HAP-1 (cell line): ENCODE measurements around the gene SERPINA3.
"Not testable (repeated sequence)": the region's sequence is repeated elsewhere in the genome, so short reads cannot be mapped to it uniquely, and the experiment has no call there.

Experiments used
- DNase-seq, 2 experiments: peaks; one replicate each; pipeline ENCODE4 v3.0.0-alpha.2; 2016 to 2020; ENCODE audit warnings: low spot score in 2 of 2
- H3K27me3 ChIP-seq: fragments of 250-450 bp; sonication (Bioruptor Pico); 2 replicates; pipeline ENCODE4 v1.5.1; 2020; ENCODE audit warnings: low read depth, mild to moderate bottlenecking, moderate library complexity
- H3K36me3 ChIP-seq: fragments of 250-450 bp; sonication (Bioruptor Pico); replicated peaks from 2 replicates; pipeline ENCODE4 v1.5.1; 2020; ENCODE audit warnings: mild to moderate bottlenecking
- H3K4me1 ChIP-seq: fragments of 250-450 bp; sonication (Bioruptor Pico); 2 replicates; pipeline ENCODE4 v1.5.1; 2020; ENCODE audit warnings: mild to moderate bottlenecking
- H3K4me3 ChIP-seq: fragments of 250-450 bp; sonication (Bioruptor Pico); 2 replicates; pipeline ENCODE4 v1.5.1; 2020; ENCODE audit warnings: mild to moderate bottlenecking, moderate library complexity
- H3K9me3 ChIP-seq: fragments of 250-450 bp; sonication (Bioruptor Pico); 2 replicates; pipeline ENCODE4 v1.5.1; 2020; ENCODE audit warnings: mild to moderate bottlenecking, moderate library complexity
- in situ Hi-C: fragments of 300-500 bp; cut with MboI; formaldehyde crosslinking; loops from 3 replicates; pipeline ENCODE4 v1.14.3; 2020; ENCODE audit warnings: low sequenced_read_pairs, inconsistent platforms, mixed read lengths

Gene SERPINA3

GRCh38 chr14:94637814-94638213 lies 25.6 kb downstream of the SERPINA3 start:
- H3K36me3 ChIP-seq, H3K9me3 ChIP-seq, H3K27me3 ChIP-seq, DNase-seq, H3K4me1 ChIP-seq, in situ Hi-C loops, H3K4me3 ChIP-seq: not testable (repeated sequence)

- in situ Hi-C loops: no loop called here
- no peaks in the 10 kb centered on the region for H3K4me1 ChIP-seq
- peaks cover 3% of the 10 kb centered on the region for H3K27me3 ChIP-seq
- no peaks in the 10 kb centered on the region for H3K36me3 ChIP-seq
- H3K4me3 ChIP-seq: no peak overlapping the region
- no peaks in the 10 kb centered on the region for H3K9me3 ChIP-seq
- no peak for DNase-seq
Observed at GRCh38 chr14:94638339-94638738, 26.1 kb downstream of the SERPINA3 start.

DNA sequence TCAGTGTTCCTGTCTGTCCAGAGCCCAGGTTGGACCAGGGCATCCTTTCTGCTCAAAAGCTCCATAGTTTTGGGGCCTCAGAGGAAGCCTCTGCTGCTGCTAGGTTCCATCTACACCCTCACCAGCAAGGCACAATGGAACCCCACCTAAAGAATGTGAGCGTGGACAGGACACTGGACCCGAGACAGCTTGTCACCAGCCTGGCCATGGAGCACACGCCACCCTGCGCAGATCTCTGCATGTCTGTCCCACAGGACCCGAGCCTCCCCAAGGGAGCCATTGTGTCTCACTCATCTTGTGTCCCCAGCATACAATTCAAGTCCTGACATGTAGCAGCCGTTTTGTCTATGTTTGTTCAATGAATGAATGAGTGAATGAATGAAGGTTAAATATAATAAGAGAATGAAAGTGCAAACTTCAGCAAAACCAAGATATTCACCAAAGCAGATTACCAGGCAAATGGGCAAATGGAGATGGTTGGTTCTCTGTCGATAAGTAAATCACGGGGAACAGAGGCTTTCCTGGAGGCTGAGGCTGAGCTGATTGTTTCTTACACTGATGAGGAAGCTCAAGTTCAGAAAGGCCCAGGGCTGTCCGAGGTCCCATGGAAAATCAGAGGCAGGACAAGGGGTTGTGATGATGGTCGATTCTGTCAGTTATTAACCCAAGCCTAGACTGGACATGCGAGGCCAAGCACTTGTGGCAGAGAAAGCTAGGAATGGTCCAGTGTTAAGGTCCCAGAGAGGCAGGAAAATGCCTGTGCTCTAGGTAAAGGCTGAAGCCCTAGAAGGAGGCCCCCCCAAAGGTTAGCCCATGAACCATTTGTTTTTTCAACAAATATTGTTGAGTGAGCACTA lies 27.0 kb downstream of the SERPINA3 start:
- peaks cover 3% of the 10 kb centered on the region; the same call in 1 of the 2 replicates for H3K27me3 ChIP-seq
- H3K4me1 ChIP-seq: no peaks in the 10 kb centered on the region
- H3K9me3 ChIP-seq: no peaks in the 10 kb centered on the region
- no peak for DNase-seq
- in situ Hi-C loops: no loop called here
- H3K36me3 ChIP-seq: no peaks in the 10 kb centered on the region
- no peak overlapping the region for H3K4me3 ChIP-seq

- in situ Hi-C loops: no loop called here
- H3K4me1 ChIP-seq: no peaks in the 10 kb centered on the region
- no peaks in the 10 kb centered on the region for H3K36me3 ChIP-seq
- DNase-seq: no peak
- no peaks in the 10 kb centered on the region for H3K9me3 ChIP-seq
- H3K4me3 ChIP-seq: no peak overlapping the region
- H3K27me3 ChIP-seq: peaks cover 3% of the 10 kb centered on the region; the same call in 1 of the 2 replicates
Observed at GRCh38 chr14:94640721-94641631, 28.8 kb downstream of the SERPINA3 start.

DNA sequence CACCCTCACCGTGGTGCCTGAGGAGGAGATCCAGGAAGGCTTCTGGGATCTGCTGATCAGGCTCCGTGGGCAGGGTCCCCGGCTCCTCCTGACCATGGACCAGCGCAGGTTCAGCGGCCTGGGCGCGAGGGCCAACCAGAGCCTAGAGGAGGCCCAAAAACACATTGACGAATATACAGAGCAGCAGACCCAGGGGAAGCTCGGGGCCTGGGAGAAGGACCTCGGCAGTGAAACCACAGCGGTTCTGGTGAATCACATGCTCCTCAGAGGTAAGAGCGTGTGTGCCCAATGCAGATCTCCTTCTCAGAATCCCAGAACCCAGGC lies 29.4 kb downstream of the SERPINA3 start:
- Histone ChIP-seq H3K36me3 (no peaks in the 10 kb centered on the region), H3K4me3 (no peak overlapping the region), H3K27me3 (no peaks in the 10 kb centered on the region; the same call in 1 of the 2 replicates), H3K4me1 (no peaks in the 10 kb centered on the region), H3K9me3 (no peaks in the 10 kb centered on the region)
- DNase-seq: no peak
- in situ Hi-C loops: no loop called here

DNA sequence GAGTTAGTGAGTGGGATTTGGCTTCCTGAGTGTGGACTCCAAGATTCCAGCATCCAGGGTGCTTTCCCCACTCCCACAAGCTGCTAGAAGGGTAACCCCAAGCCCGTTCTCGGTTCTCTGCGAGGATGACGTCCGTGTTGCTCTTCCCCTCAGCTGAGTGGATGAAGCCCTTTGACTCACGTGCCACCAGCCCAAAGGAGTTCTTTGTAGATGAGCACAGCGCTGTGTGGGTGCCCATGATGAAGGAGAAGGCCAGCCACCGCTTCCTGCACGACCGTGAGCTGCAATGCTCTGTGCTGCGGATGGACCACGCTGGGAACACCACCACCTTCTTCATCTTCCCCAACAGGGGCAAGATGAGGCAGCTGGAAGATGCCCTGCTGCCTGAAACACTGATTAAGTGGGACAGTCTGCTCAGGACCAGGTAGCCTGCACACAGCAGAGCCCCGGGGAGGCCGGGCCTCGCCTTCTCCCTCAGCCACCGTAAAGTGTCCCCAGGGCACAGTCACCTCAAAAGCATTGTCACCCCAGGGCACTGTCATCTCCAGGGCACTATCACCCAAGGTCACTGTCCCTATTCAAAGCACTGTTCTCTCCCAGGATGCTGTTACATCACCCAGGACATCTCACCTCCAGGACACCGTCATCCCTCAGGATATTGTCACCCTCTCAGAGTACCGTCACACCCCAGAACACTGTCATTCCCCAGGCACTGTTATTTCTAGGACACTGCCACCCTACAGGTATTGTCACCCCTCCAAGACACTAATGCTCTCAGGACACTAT lies 31.3 kb downstream of the SERPINA3 start:
- Histone ChIP-seq H3K4me1 (no peaks in the 10 kb centered on the region), H3K9me3 (no peaks in the 10 kb centered on the region), H3K36me3 (no peaks in the 10 kb centered on the region), H3K4me3 (no peak overlapping the region), H3K27me3 (no peaks in the 10 kb centered on the region; the same call in 1 of the 2 replicates)
- no peak for DNase-seq
- in situ Hi-C loops: no loop called here

GRCh38 chr14:94644102-94644535 lies 31.9 kb downstream of the SERPINA3 start:
- in situ Hi-C loops: no loop called here
- Histone ChIP-seq H3K36me3 (no peaks in the 10 kb centered on the region), H3K4me3 (no peak overlapping the region), H3K9me3 (no peaks in the 10 kb centered on the region), H3K4me1 (no peaks in the 10 kb centered on the region), H3K27me3 (no peaks in the 10 kb centered on the region; the same call in 1 of the 2 replicates)
- no peak for DNase-seq

GRCh38 chr14:94646066-94646465 lies 33.9 kb downstream of the SERPINA3 start:
- H3K36me3 ChIP-seq: no peaks in the 10 kb centered on the region
- no peak for DNase-seq
- H3K4me1 ChIP-seq: no peaks in the 10 kb centered on the region
- in situ Hi-C loops: no loop called here
- H3K27me3 ChIP-seq: no peaks in the 10 kb centered on the region; the same call in 1 of the 2 replicates
- H3K4me3 ChIP-seq: no peak overlapping the region
- H3K9me3 ChIP-seq: no peaks in the 10 kb centered on the region

DNA sequence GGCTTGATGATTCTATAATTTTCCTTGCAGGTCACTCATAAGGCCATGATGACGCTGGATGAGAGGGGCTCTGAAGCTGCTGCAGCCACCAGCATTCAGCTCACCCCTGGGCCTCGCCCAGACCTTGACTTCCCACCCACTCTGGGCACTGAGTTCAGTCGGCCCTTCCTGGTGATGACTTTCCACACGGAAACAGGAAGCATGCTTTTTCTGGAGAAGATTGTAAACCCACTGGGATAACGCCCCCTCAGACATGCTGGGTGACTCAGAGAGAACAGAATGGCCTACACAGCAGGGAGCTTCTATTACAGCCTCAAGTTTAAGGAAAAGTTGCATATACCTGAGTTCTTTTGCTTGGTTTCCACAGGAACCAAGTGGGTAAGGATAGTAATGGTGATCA lies 34.3 kb downstream of the SERPINA3 start:
- no peak overlapping the region for H3K4me3 ChIP-seq
- H3K4me1 ChIP-seq: no peaks in the 10 kb centered on the region
- no peaks in the 10 kb centered on the region for H3K9me3 ChIP-seq
- H3K36me3 ChIP-seq: no peaks in the 10 kb centered on the region
- in situ Hi-C loops: no loop called here
- no peak for DNase-seq
- no peaks in the 10 kb centered on the region; the same call in 1 of the 2 replicates for H3K27me3 ChIP-seq

GRCh38 chr14:94648801-94649200 lies 36.6 kb downstream of the SERPINA3 start:
- H3K4me1 ChIP-seq: no peaks in the 10 kb centered on the region
- H3K4me3 ChIP-seq: no peak overlapping the region
- DNase-seq: no peak
- in situ Hi-C loops: no loop called here
- H3K27me3 ChIP-seq: no peaks in the 10 kb centered on the region; the same call in 1 of the 2 replicates
- no peaks in the 10 kb centered on the region for H3K36me3 ChIP-seq
- H3K9me3 ChIP-seq: no peaks in the 10 kb centered on the region

DNA sequence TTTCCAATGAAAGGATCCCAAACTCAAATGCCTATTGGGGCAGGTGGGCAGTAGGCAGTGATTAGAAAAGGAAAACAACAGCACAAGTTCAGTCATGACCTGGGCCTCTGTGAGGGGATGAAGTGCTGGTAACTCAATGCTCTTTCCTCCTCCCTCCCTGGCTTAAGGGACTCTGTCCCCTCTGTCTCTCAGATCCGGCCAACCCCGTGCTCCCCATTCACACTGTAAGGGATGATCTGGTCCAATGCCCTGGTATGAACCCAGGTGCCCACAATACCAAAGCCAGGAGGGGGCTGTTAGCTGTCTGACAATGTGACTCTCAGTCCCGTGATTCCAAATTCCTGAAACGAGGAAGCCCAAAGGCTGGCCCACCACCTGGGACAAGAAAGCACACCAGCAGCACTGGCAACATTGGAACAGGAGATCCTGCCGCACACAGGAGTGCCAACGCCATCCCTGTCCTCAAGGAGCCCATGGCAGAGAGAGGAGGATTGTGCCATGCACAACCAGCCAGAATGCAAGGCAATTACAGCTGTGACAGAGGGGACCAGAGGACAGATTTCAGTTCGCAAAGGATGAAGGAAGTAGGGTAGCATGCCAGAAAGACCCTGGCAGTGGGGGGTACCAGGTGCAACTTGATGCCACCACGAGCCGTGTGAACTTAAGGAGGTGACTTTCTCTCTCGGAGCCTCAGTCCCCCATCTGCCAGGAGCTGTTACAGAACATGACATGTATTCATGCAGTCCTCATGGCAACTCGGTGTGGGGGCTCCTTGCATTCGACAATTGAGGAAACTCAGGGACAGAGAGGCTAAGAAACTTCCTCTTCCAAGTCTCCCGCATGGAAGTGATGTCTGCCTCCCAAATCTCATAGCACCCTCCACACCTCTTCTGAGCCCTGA lies 37.6 kb downstream of the SERPINA3 start:
- Histone ChIP-seq H3K27me3 (no peaks in the 10 kb centered on the region; the same call in 1 of the 2 replicates), H3K9me3 (no peaks in the 10 kb centered on the region), H3K4me3 (no peak overlapping the region), H3K36me3 (no peaks in the 10 kb centered on the region), H3K4me1 (no peaks in the 10 kb centered on the region)
- in situ Hi-C loops: no loop called here
- no peak for DNase-seq

- in situ Hi-C loops: no loop called here
- DNase-seq: no peak
- Histone ChIP-seq H3K27me3 (no peaks in the 10 kb centered on the region), H3K4me3 (no peak overlapping the region), H3K9me3 (no peaks in the 10 kb centered on the region), H3K36me3 (no peaks in the 10 kb centered on the region), H3K4me1 (no peaks in the 10 kb centered on the region)
Observed at GRCh38 chr14:94650444-94650775, 38.2 kb downstream of the SERPINA3 start.
